ENCODE measurements around the gene ATP2B1.

GRCh38 chr12:89576572-89577220 lies 131.9 kb downstream of the ATP2B1 start:
- TF ChIP-seq, protein P1, sequence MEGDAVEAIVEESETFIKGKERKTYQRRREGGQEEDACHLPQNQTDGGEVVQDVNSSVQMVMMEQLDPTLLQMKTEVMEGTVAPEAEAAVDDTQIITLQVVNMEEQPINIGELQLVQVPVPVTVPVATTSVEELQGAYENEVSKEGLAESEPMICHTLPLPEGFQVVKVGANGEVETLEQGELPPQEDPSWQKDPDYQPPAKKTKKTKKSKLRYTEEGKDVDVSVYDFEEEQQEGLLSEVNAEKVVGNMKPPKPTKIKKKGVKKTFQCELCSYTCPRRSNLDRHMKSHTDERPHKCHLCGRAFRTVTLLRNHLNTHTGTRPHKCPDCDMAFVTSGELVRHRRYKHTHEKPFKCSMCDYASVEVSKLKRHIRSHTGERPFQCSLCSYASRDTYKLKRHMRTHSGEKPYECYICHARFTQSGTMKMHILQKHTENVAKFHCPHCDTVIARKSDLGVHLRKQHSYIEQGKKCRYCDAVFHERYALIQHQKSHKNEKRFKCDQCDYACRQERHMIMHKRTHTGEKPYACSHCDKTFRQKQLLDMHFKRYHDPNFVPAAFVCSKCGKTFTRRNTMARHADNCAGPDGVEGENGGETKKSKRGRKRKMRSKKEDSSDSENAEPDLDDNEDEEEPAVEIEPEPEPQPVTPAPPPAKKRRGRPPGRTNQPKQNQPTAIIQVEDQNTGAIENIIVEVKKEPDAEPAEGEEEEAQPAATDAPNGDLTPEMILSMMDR (IDR thresholded peaks at IDR 0.05; ENCODE audit: low read length), result no peak
- no peak for TF ChIP-seq EZH2 (IDR thresholded peaks at IDR 0.05; ENCODE audit: borderline replicate concordance, low read length)

Measured in OCI-LY1 (cell line).